Tibial nerve (tissue), 3 donors: Measurements from ENCODE around the gene IFI16.

Experiments
- CTCF ChIP-seq, 5 experiments: fragments of 200-600 bp in 3 of 5; fragments of 450-650 bp in 2 of 5; sonication (generic) in 3 of 5; IDR thresholded peaks; one replicate each; pipeline ENCODE4 v1.5.1; 2016 to 2019; ENCODE audit warnings: antibody characterized with exemption in 5 of 5, mild to moderate bottlenecking in 3 of 5, moderate library complexity in 2 of 5
- POLR2A ChIP-seq, 2 donors: fragments of 450-650 bp; IDR thresholded peaks; one replicate each; pipeline ENCODE4 v1.6.1; 2017; ENCODE audit warnings: antibody characterized with exemption in 2 of 2, mild to moderate bottlenecking in 2 of 2, moderate library complexity in 2 of 2

GRCh38 chr1:159014003-159014571 is 4.4 kb downstream of the IFI16 start:
- TF ChIP-seq CTCF (IDR thresholded peaks at IDR 0.05) (no peak), POLR2A (IDR thresholded peaks at IDR 0.05) (no peak)
